ENCODE data around the gene TCF25.

TCF25 gene

GRCh38 chr16:89956505-89957215 is 83.3 kb downstream of the TCF25 start:
- peak overlapping the region; percentile 82 to 92 for H3K4me3 ChIP-seq (ENCODE audit: low read depth in 1 of 2, low read length in 1 of 2)
- peaks cover 48 to 65% of the 10 kb centered on the region in 2 experiments for H3K4me1 ChIP-seq (ENCODE audit: control insufficient read depth in 1 of 2, insufficient read depth in 1 of 2, low read depth in 1 of 2, low read length in 1 of 2)
- peaks cover 58% of the 10 kb centered on the region for H3K36me3 ChIP-seq
- H3K27ac ChIP-seq: peak overlapping the region; percentile 98
- H3K27me3 ChIP-seq: no peaks in the 10 kb centered on the region
- TF ChIP-seq CTCF (IDR thresholded peaks at IDR 0.05): no peak
- H3K9me3 ChIP-seq: no peaks in the 10 kb centered on the region

- Histone ChIP-seq H3K9me3 (no peaks in the 10 kb centered on the region), H3K4me3 (ENCODE audit: low read depth in 1 of 2, low read length in 1 of 2) (peak overlapping the region; percentile 82 to 92), H3K27ac (peak overlapping the region; percentile 98), H3K36me3 (peaks cover 64% of the 10 kb centered on the region), H3K27me3 (no peaks in the 10 kb centered on the region), H3K4me1 (ENCODE audit: control insufficient read depth in 1 of 2, insufficient read depth in 1 of 2, low read depth in 1 of 2, low read length in 1 of 2) (peaks cover 48 to 65% of the 10 kb centered on the region in 2 experiments)
- no peak for TF ChIP-seq CTCF (IDR thresholded peaks at IDR 0.05)
These were observed 83.9 kb downstream of the TCF25 start for GRCh38 chr16:89957216-89957785.

- H3K36me3 ChIP-seq: peaks cover 72% of the 10 kb centered on the region
- TF ChIP-seq CTCF (IDR thresholded peaks at IDR 0.05): peak; percentile 33
These were observed 84.7 kb downstream of the TCF25 start for GRCh38 chr16:89958068-89958467.

GRCh38 chr16:89958596-89958995 is 85.2 kb downstream of the TCF25 start:
- Histone ChIP-seq H3K4me3 (ENCODE audit: low read depth in 1 of 2, low read length in 1 of 2) (peak overlapping the region; percentile 82 to 92), H3K4me1 (ENCODE audit: control insufficient read depth in 1 of 2, insufficient read depth in 1 of 2, low read depth in 1 of 2, low read length in 1 of 2) (peaks cover 48 to 61% of the 10 kb centered on the region in 2 experiments), H3K9me3 (no peaks in the 10 kb centered on the region), H3K27me3 (no peaks in the 10 kb centered on the region), H3K36me3 (peaks cover 77% of the 10 kb centered on the region), H3K27ac (peak overlapping the region; percentile 98)
- no peak for TF ChIP-seq CTCF (IDR thresholded peaks at IDR 0.05)

More at GRCh38 chr16:89958068-89958467, 84.7 kb downstream of the TCF25 start:
- peak overlapping the region; percentile 82 to 92 for H3K4me3 ChIP-seq (ENCODE audit: low read depth in 1 of 2, low read length in 1 of 2)
- peaks cover 48 to 65% of the 10 kb centered on the region in 2 experiments for H3K4me1 ChIP-seq (ENCODE audit: control insufficient read depth in 1 of 2, insufficient read depth in 1 of 2, low read depth in 1 of 2, low read length in 1 of 2)
- H3K27ac ChIP-seq: peak overlapping the region; percentile 98
- H3K27me3 ChIP-seq: no peaks in the 10 kb centered on the region
- no peaks in the 10 kb centered on the region for H3K9me3 ChIP-seq

- no peaks in the 10 kb centered on the region for H3K9me3 ChIP-seq
- no peak for TF ChIP-seq CTCF (IDR thresholded peaks at IDR 0.05)
- no peaks in the 10 kb centered on the region for H3K27me3 ChIP-seq
- no peak overlapping the region for H3K4me3 ChIP-seq (ENCODE audit: low read depth in 1 of 2, low read length in 1 of 2)
- H3K4me1 ChIP-seq (ENCODE audit: control insufficient read depth in 1 of 2, insufficient read depth in 1 of 2, low read depth in 1 of 2, low read length in 1 of 2): peaks cover 41 to 42% of the 10 kb centered on the region in 2 experiments
- H3K27ac ChIP-seq: no peak overlapping the region
- H3K36me3 ChIP-seq: peaks cover 84% of the 10 kb centered on the region
These were observed 87.6 kb downstream of the TCF25 start for GRCh38 chr16:89960966-89961365.

Measured in neutrophil (primary cell).